ENCODE measurements around the gene PIGB.

The PIGB gene

DNA sequence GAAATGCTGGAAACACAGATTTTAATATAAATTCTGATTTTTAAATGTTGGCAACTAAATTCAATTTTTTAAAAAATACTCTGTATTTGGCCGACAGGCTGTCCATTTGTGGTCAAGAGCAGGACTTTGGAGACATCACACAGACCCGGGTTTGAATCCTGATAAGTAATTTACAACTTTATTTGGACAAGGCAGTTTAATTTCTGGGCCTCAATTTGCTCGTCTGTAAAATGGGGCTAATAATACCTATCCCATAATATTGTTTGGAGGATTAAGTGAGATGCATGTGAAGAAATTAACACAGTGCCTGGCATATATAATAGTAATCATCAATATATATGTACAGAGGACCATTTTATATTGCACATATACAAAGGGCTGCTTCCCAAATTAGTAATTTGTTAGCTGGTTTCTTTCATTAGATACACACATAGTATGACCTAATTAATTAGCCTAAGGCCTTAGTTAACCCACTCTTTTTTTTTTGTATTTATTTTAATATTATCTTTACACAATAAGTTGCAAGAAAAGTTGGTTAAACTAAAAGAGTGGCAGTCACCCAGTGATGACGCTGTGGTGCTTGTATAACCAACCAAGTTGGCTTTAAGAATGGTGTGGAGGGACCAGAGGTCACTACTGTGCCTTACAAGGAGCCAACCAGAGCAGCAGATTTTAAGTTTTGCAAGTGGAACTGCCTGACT is 665 bp downstream of the PIGB start:
- peak overlapping the region; percentile 84 for H3K4me3 ChIP-seq (replicated peaks; ENCODE audit: low read depth, low read length)
- no peak for TF ChIP-seq CTCF (IDR thresholded peaks at IDR 0.05; ENCODE audit: low read length, missing control alignments)
- peak; percentile 23 for DNase-seq (ENCODE audit: low read depth)

- TF ChIP-seq CTCF (IDR thresholded peaks at IDR 0.05; ENCODE audit: low read length, missing control alignments) = no peak
- no peak for DNase-seq (ENCODE audit: low read depth)
- H3K4me3 ChIP-seq (replicated peaks; ENCODE audit: low read depth, low read length) = peak overlapping the region; percentile 84
Measured at GRCh38 chr15:55320238-55320550, 1.2 kb downstream of the PIGB start.

- no peak overlapping the region for H3K4me3 ChIP-seq (replicated peaks; ENCODE audit: low read depth, low read length)
- no peak for DNase-seq (ENCODE audit: low read depth)
- TF ChIP-seq CTCF (IDR thresholded peaks at IDR 0.05; ENCODE audit: low read length, missing control alignments) = no peak
Measured at GRCh38 chr15:55320963-55321362, 1.9 kb downstream of the PIGB start.

DNA sequence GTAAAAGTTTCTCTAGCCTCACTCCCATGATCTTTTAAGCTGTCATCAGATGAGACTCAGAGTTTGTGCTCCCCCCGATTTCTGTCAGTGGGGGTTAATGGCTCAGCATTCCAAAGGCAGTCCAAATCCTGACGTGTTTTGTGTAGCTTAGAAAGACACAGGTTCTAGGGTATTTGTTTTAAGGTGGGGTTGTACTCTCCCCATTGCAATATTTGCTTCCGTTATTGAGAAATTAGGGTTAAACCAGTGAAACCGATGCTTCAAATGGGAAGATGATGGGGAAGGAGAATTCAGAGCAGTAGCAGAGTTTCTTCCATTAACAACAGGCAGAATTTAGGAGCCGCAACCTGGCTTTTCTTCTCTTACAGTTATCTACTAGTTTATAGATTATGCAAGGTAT is 3.4 kb downstream of the PIGB start:
- no peak overlapping the region for H3K4me3 ChIP-seq (replicated peaks; ENCODE audit: low read depth, low read length)
- no peak for DNase-seq (ENCODE audit: low read depth)
- TF ChIP-seq CTCF (IDR thresholded peaks at IDR 0.05; ENCODE audit: low read length, missing control alignments) = no peak

DNA sequence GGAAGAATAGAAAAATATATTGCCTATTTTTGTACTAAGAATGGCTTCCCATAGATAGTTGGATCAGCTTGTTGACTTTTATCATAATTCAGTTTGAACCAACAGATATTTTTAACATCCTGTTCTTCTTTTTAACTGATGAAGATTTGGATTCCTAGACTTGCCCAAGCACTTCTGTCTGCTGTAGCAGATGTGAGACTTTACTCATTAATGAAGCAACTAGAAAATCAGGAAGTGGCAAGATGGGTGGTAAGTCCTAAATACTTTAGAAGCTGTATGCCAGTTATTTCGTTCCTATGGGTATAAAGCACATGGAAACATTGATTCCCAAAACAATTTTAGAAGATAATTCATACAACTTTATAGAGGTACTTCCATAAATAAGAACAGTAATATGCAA is 8.4 kb downstream of the PIGB start:
- no peak for DNase-seq (ENCODE audit: low read depth)
- TF ChIP-seq CTCF (IDR thresholded peaks at IDR 0.05; ENCODE audit: low read length, missing control alignments) = no peak
- H3K4me3 ChIP-seq (replicated peaks; ENCODE audit: low read depth, low read length) = no peak overlapping the region

- DNase-seq (ENCODE audit: low read depth) = no peak
- H3K4me3 ChIP-seq (replicated peaks; ENCODE audit: low read depth, low read length) = no peak overlapping the region
- no peak for TF ChIP-seq CTCF (IDR thresholded peaks at IDR 0.05; ENCODE audit: low read length, missing control alignments)
Measured at GRCh38 chr15:55334371-55334770, 15.3 kb downstream of the PIGB start.

GRCh38 chr15:55334997-55335396 is 16.0 kb downstream of the PIGB start:
- DNase-seq (ENCODE audit: low read depth) = peak; percentile 35
- H3K4me3 ChIP-seq (replicated peaks; ENCODE audit: low read depth, low read length) = no peak overlapping the region
- TF ChIP-seq CTCF (IDR thresholded peaks at IDR 0.05; ENCODE audit: low read length, missing control alignments) = no peak
